ENCODE measurements around the gene UST.

DNA sequence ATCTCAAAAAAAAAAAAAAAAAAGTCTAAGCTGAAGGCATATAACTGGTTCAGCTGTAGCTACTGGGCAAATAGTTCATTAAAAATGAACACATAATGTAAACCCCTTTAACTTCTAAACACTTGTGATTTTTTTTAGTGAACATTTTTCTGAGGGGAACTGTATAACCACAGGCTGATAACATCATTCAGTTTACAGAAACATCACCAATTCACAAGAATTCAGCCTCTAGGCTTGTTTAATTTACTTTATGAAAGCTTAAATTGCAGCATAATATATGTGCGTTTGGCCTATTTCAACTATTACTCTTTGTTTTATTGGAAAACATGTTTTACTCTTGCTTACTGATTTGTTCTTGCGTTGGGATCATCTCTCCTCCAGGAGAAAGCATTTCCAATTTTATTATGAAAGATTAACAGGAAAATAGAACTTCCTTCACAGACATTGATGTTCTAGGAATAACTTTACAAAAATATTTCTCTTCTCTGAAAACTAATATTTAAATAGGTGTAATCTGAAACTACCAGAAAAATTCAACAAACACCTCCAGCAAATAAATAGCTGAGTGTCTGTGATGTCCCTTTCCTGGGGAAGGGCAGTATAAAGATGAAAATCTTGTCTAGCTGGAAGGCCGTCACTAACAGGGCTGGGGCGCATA lies 284.5 kb downstream of the UST start:
- TF ChIP-seq MXI1 (conservative IDR thresholded peaks at IDR 0.05; ENCODE audit: poor library complexity, severe bottlenecking) = no peak
- TF ChIP-seq, protein P1, sequence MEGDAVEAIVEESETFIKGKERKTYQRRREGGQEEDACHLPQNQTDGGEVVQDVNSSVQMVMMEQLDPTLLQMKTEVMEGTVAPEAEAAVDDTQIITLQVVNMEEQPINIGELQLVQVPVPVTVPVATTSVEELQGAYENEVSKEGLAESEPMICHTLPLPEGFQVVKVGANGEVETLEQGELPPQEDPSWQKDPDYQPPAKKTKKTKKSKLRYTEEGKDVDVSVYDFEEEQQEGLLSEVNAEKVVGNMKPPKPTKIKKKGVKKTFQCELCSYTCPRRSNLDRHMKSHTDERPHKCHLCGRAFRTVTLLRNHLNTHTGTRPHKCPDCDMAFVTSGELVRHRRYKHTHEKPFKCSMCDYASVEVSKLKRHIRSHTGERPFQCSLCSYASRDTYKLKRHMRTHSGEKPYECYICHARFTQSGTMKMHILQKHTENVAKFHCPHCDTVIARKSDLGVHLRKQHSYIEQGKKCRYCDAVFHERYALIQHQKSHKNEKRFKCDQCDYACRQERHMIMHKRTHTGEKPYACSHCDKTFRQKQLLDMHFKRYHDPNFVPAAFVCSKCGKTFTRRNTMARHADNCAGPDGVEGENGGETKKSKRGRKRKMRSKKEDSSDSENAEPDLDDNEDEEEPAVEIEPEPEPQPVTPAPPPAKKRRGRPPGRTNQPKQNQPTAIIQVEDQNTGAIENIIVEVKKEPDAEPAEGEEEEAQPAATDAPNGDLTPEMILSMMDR (IDR thresholded peaks at IDR 0.05; ENCODE audit: poor library complexity, severe bottlenecking) = no peak
- TF ChIP-seq EZH2 (IDR thresholded peaks at IDR 0.05; ENCODE audit: borderline replicate concordance, insufficient read depth, low read length, poor library complexity, severe bottlenecking) = no peak
- TF ChIP-seq, protein P2, sequence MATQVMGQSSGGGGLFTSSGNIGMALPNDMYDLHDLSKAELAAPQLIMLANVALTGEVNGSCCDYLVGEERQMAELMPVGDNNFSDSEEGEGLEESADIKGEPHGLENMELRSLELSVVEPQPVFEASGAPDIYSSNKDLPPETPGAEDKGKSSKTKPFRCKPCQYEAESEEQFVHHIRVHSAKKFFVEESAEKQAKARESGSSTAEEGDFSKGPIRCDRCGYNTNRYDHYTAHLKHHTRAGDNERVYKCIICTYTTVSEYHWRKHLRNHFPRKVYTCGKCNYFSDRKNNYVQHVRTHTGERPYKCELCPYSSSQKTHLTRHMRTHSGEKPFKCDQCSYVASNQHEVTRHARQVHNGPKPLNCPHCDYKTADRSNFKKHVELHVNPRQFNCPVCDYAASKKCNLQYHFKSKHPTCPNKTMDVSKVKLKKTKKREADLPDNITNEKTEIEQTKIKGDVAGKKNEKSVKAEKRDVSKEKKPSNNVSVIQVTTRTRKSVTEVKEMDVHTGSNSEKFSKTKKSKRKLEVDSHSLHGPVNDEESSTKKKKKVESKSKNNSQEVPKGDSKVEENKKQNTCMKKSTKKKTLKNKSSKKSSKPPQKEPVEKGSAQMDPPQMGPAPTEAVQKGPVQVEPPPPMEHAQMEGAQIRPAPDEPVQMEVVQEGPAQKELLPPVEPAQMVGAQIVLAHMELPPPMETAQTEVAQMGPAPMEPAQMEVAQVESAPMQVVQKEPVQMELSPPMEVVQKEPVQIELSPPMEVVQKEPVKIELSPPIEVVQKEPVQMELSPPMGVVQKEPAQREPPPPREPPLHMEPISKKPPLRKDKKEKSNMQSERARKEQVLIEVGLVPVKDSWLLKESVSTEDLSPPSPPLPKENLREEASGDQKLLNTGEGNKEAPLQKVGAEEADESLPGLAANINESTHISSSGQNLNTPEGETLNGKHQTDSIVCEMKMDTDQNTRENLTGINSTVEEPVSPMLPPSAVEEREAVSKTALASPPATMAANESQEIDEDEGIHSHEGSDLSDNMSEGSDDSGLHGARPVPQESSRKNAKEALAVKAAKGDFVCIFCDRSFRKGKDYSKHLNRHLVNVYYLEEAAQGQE (IDR thresholded peaks at IDR 0.05; ENCODE audit: borderline replicate concordance) = no peak
- no peak for TF ChIP-seq EP300 (conservative IDR thresholded peaks at IDR 0.05; ENCODE audit: poor library complexity, severe bottlenecking)
- TF ChIP-seq POLR2AphosphoS5 (IDR thresholded peaks at IDR 0.05) = no peak
- no peak for TF ChIP-seq RAD21 (conservative IDR thresholded peaks at IDR 0.05)
- no peak for TF ChIP-seq SMC3 (conservative IDR thresholded peaks at IDR 0.05; ENCODE audit: poor library complexity)
